Fibroblast of pulmonary artery (primary cell): ENCODE results near the gene PCDHGA5.
A peak's percentile ranks its signal among the peaks of the same experiment; 100 is the strongest.
"Not testable (repeated sequence)": the region's sequence is repeated elsewhere in the genome, so short reads cannot be mapped to it uniquely, and the experiment has no call there.

ENCODE experiments used
- DNase-seq: peaks from one replicate; pipeline ENCODE4 v3.0.0-alpha.2; 2010; ENCODE audit warnings: low read depth
- H3K4me3 ChIP-seq: replicated peaks from 2 replicates; pipeline ENCODE4 v1.5.1; 2011; ENCODE audit warnings: low read depth, mild to moderate bottlenecking, control low read depth, low read length, moderate library complexity
- CTCF ChIP-seq: IDR thresholded peaks from 2 replicates; pipeline ENCODE4 v1.5.1; 2011; ENCODE audit warnings: mild to moderate bottlenecking, control low read depth, low read length, inconsistent platforms; ENCODE audit errors: missing control alignments

Gene PCDHGA5

GRCh38 chr5:141363952-141364660 is at the start of gene PCDHGA5:
Gene PCDHGA5 (plus strand): TSS chr5:141364162. CDS start chr5:141364331, 169 bp downstream.
- peak within 1 kb of the TSS; percentile 40 for H3K4me3 ChIP-seq
- DNase-seq, result peak; percentile 54
- TF ChIP-seq CTCF, result peak; percentile 24

- not testable (repeated sequence) for DNase-seq, H3K4me3 ChIP-seq
Measured at GRCh38 chr5:141316963-141317362, 47.0 kb upstream of the PCDHGA5 start.

GRCh38 chr5:141319202-141319601 is 44.8 kb upstream of the PCDHGA5 start:
- no peak for DNase-seq
- H3K4me3 ChIP-seq, result peak overlapping the region; percentile 94
- TF ChIP-seq CTCF, result no peak

GRCh38 chr5:141319699-141320098 is 44.3 kb upstream of the PCDHGA5 start:
- H3K4me3 ChIP-seq, result peak overlapping the region; percentile 94
- DNase-seq, result no peak
- no peak for TF ChIP-seq CTCF

- DNase-seq, result peak; percentile 97
Measured at GRCh38 chr5:141320225-141321169, 43.5 kb upstream of the PCDHGA5 start, which contains the start of gene TAF7. Gene TAF7 (minus strand): TSS chr5:141320784. CDS start chr5:141320044, 740 bp downstream.

GRCh38 chr5:141322261-141322660 is 41.7 kb upstream of the PCDHGA5 start:
- TF ChIP-seq CTCF, result no peak
- H3K4me3 ChIP-seq, result no peak overlapping the region
- DNase-seq, result no peak

More at GRCh38 chr5:141320225-141321169, 43.5 kb upstream of the PCDHGA5 start, which contains the start of gene TAF7:
- peak; percentile 92 for TF ChIP-seq CTCF
- peak within 1 kb of the TSS; percentile 94 for H3K4me3 ChIP-seq
